ENCODE data around the gene ABHD1.

ABHD1 gene

DNA sequence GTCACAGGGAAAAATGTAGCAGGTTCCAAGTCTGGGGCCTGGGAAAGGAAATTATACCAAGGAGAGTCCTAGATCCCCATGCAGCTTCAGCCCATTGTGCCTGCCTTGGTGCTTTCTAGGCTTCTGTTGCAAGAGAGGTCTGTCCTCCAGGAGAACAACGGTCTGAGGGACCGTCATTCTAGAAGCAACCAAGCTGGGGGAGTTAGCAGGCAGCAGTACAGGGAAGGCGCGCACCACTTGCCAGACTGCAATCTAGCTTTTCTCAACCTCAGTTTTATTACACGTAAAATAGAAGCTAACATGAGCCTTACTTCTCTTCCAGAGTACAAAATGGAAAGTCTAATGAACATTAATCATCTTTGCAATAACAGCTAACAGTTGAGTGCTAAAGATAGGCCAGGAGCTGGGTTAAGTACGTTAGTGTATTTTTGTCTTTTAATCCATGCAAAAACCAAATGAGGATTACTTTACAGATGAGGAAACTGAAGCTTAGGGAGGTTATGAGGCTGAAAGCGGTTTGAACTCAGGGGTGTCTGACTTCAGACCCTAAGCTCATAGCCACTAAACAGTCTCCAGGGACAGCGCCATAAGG lies 27.1 kb downstream of the ABHD1 start:
- H3K36me3 ChIP-seq = no peaks in the 10 kb centered on the region
- no peak overlapping the region for H3K9ac ChIP-seq
- no peak overlapping the region for H3K4me3 ChIP-seq
- no peak overlapping the region for H3K4me2 ChIP-seq
- H3K27me3 ChIP-seq = no peaks in the 10 kb centered on the region
- peaks cover 0 to 14% (median 12%) of the 10 kb centered on the region in 10 experiments; a peak in 12 of 20 replicates for H3K4me1 ChIP-seq
- no peaks in the 10 kb centered on the region for H4K20me1 ChIP-seq
- H3K9me3 ChIP-seq (replicated peaks in 1 of 11) = no peaks in the 10 kb centered on the region
- H3K27ac ChIP-seq = no peak overlapping the region
- no peak for TF ChIP-seq Cebpa-rat (IDR thresholded peaks at IDR 0.05)

- Histone ChIP-seq H3K4me1 (peaks cover 0 to 10% (median 9%) of the 10 kb centered on the region in 10 experiments; a peak in 14 of 20 replicates), H3K9ac (no peak overlapping the region), H3K9me3 (replicated peaks in 1 of 11) (no peaks in the 10 kb centered on the region), H3K27ac (no peak overlapping the region), H3K4me2 (no peak overlapping the region), H4K20me1 (no peaks in the 10 kb centered on the region), H3K4me3 (no peak overlapping the region), H3K27me3 (no peaks in the 10 kb centered on the region), H3K36me3 (no peaks in the 10 kb centered on the region)
- no peak for TF ChIP-seq Cebpa-rat (IDR thresholded peaks at IDR 0.05)
Measured at GRCh38 chr2:27152102-27152795, 28.6 kb downstream of the ABHD1 start.

GRCh38 chr2:27152796-27153464 lies 29.3 kb downstream of the ABHD1 start:
- Histone ChIP-seq H4K20me1 (no peaks in the 10 kb centered on the region), H3K27ac (no peak overlapping the region), H3K27me3 (no peaks in the 10 kb centered on the region), H3K36me3 (no peaks in the 10 kb centered on the region), H3K4me1 (peaks cover 0 to 6% (median 3%) of the 10 kb centered on the region in 10 experiments; a peak in 14 of 20 replicates), H3K9me3 (replicated peaks in 1 of 11) (no peaks in the 10 kb centered on the region), H3K4me2 (no peak overlapping the region), H3K9ac (no peak overlapping the region), H3K4me3 (no peak overlapping the region)
- no peak for TF ChIP-seq Cebpa-rat (IDR thresholded peaks at IDR 0.05)

GRCh38 chr2:27154488-27154887 lies 30.9 kb downstream of the ABHD1 start:
- Histone ChIP-seq H3K27ac (no peak overlapping the region), H3K4me3 (no peak overlapping the region), H3K27me3 (no peaks in the 10 kb centered on the region), H3K4me1 (peaks cover 0 to 6% (median 0%) of the 10 kb centered on the region in 10 experiments; a peak in 2 of 20 replicates), H4K20me1 (no peaks in the 10 kb centered on the region), H3K4me2 (no peak overlapping the region), H3K9me3 (replicated peaks in 1 of 11) (no peaks in the 10 kb centered on the region), H3K9ac (no peak overlapping the region), H3K36me3 (no peaks in the 10 kb centered on the region)
- no peak for TF ChIP-seq Cebpa-rat (IDR thresholded peaks at IDR 0.05)

GRCh38 chr2:27155069-27155520 lies 31.5 kb downstream of the ABHD1 start:
- Histone ChIP-seq H3K36me3 (no peaks in the 10 kb centered on the region), H3K4me3 (no peak overlapping the region), H3K4me2 (no peak overlapping the region), H3K4me1 (peaks cover 0 to 6% (median 0%) of the 10 kb centered on the region in 10 experiments; a peak in 2 of 20 replicates), H3K27ac (no peak overlapping the region), H3K9ac (no peak overlapping the region), H3K27me3 (no peaks in the 10 kb centered on the region), H4K20me1 (no peaks in the 10 kb centered on the region), H3K9me3 (replicated peaks in 1 of 11) (no peaks in the 10 kb centered on the region)
- no peak for TF ChIP-seq Cebpa-rat (IDR thresholded peaks at IDR 0.05)

GRCh38 chr2:27158468-27158867 lies 34.9 kb downstream of the ABHD1 start:
- H3K4me2 ChIP-seq = no peak overlapping the region
- H3K9ac ChIP-seq = no peak overlapping the region
- H3K9me3 ChIP-seq (replicated peaks in 1 of 11) = no peaks in the 10 kb centered on the region
- H3K4me1 ChIP-seq = peaks cover 0 to 6% (median 0%) of the 10 kb centered on the region in 10 experiments; a peak in 2 of 20 replicates
- no peak for TF ChIP-seq Cebpa-rat (IDR thresholded peaks at IDR 0.05)
- H4K20me1 ChIP-seq = no peaks in the 10 kb centered on the region
- no peak overlapping the region for H3K4me3 ChIP-seq
- H3K27me3 ChIP-seq = no peaks in the 10 kb centered on the region
- no peak overlapping the region for H3K27ac ChIP-seq
- no peaks in the 10 kb centered on the region for H3K36me3 ChIP-seq

DNA sequence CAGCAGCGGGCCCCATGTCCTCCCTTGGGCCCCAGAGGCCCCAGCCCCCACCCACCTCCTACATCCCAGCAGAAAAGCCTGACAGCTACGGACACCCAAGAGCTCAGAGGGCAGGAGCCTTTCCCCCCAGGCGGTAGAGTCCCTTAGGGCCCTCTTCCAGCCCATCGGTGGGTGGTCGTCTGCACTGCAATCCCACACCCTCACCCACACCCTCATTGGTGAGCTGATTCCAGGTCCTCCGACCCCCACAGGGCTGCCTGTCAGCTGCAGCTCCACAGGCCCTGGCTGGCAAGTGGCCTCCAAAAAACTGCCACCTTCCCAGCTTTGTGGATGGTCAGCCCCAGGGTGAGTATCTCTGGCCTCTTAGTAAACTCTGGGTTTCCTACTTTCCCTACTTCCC lies 35.7 kb downstream of the ABHD1 start:
- Histone ChIP-seq H3K36me3 (no peaks in the 10 kb centered on the region), H3K9me3 (replicated peaks in 1 of 11) (no peaks in the 10 kb centered on the region), H3K4me2 (no peak overlapping the region), H3K27ac (no peak overlapping the region), H3K4me1 (peaks cover 0 to 6% (median 0%) of the 10 kb centered on the region in 10 experiments; a peak in 2 of 20 replicates), H4K20me1 (no peaks in the 10 kb centered on the region), H3K9ac (no peak overlapping the region), H3K27me3 (no peaks in the 10 kb centered on the region), H3K4me3 (no peak overlapping the region)
- TF ChIP-seq Cebpa-rat (IDR thresholded peaks at IDR 0.05) = no peak

DNA sequence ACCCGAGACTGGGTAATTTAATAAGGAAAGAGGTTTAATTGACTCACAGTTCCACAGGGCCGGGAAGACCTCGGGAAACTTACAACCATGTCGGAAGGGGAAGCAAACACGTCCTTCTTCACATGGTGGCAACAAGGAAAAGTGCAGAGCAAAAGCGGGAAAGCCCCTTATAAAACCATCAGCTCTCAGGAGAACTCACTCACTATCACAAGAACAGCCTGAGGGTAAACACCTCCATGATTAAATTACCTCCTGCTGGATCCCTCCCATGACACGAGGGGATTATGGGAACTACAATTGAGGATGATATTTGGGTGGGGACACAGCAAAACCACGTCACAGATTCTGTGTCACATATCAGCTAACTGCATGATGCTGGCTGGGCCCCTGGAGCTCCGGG lies 36.6 kb downstream of the ABHD1 start:
- Histone ChIP-seq H3K4me2 (no peak overlapping the region), H3K4me3 (no peak overlapping the region), H3K27ac (no peak overlapping the region), H3K27me3 (no peaks in the 10 kb centered on the region), H3K36me3 (no peaks in the 10 kb centered on the region), H3K4me1 (peaks cover 0 to 6% (median 0%) of the 10 kb centered on the region in 10 experiments; a peak in 2 of 20 replicates), H3K9me3 (replicated peaks in 1 of 11) (peaks cover 0 to 7% (median 1%) of the 10 kb centered on the region in 11 experiments; a peak in 6 of 22 replicates), H3K9ac (no peak overlapping the region), H4K20me1 (no peaks in the 10 kb centered on the region)
- TF ChIP-seq Cebpa-rat (IDR thresholded peaks at IDR 0.05) = no peak

Measured in BLaER1 treated with 17β-estradiol and CSF1 and Interleukin-3, amounts not matched to agents 10 nM and 100 nM (cell line).